ENCODE data around the gene KPTN.

DNA sequence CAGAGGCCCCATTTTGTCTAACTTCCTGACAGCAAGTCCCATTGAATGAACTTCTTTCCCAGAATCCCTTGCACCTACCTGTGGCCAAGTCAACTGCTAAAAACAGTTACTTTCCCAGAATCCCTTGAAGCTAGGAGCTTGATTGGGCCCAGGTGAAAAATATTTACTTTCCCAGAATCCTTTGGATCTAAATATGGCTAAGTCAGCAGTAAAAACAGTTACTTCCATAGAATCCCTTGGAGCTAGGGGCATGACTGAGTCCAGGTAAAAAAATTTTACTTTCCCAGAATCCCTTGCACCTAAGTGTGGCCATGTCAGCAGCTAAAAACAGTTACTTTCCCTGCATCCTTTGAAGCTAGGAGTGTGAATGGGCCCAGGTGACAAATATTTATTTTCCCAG is 51.5 kb downstream of the KPTN start:
- TF ChIP-seq, protein P1, sequence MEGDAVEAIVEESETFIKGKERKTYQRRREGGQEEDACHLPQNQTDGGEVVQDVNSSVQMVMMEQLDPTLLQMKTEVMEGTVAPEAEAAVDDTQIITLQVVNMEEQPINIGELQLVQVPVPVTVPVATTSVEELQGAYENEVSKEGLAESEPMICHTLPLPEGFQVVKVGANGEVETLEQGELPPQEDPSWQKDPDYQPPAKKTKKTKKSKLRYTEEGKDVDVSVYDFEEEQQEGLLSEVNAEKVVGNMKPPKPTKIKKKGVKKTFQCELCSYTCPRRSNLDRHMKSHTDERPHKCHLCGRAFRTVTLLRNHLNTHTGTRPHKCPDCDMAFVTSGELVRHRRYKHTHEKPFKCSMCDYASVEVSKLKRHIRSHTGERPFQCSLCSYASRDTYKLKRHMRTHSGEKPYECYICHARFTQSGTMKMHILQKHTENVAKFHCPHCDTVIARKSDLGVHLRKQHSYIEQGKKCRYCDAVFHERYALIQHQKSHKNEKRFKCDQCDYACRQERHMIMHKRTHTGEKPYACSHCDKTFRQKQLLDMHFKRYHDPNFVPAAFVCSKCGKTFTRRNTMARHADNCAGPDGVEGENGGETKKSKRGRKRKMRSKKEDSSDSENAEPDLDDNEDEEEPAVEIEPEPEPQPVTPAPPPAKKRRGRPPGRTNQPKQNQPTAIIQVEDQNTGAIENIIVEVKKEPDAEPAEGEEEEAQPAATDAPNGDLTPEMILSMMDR (IDR thresholded peaks at IDR 0.05; ENCODE audit: low read depth, low read length, poor library complexity, severe bottlenecking) = no peak
- no peak for TF ChIP-seq EZH2phosphoT487 (IDR thresholded peaks at IDR 0.05; ENCODE audit: borderline replicate concordance, low read length)

All from DOHH2 (cell line).